ENCODE results near the gene SIPA1. TPM values are rescaled to one million over a fixed set of nuclear protein-coding genes. Genes with fewer than 3 reads are reported as not detected.

Gene SIPA1
- total RNA-seq, 2 experiments from 2014 or later, result 95.4 to 156 TPM

GRCh38 chr11:65599216-65599954, 38.5 kb upstream of the SIPA1 start:
- TF ChIP-seq CTCF (conservative IDR thresholded peaks at IDR 0.05; ENCODE audit: low read length) (no peak), EZH2phosphoT487 (IDR thresholded peaks at IDR 0.05; ENCODE audit: borderline replicate concordance, low read depth, low read length) (no peak)
- H3K9me2 ChIP-seq (ENCODE audit: insufficient read depth, low read length), result no peaks in the 10 kb centered on the region
- no peak overlapping the region for H2AFZ ChIP-seq (ENCODE audit: low read length)
- no TSS peak for BruUV-seq (replicated peaks)
- POLR2A ChIA-PET, result interaction anchor here (0.6 to 1.1 kb wide), 2 partner anchors 11 to 12 kb away, joined by 3 read pairs; no protein-coding TSS in a partner anchor
- CTCF ChIA-PET (ENCODE audit: unreplicated experiment), result no interaction called here
- no peak overlapping the region for H3K4me3 ChIP-seq (ENCODE audit: low read depth, low read length, poor library complexity, severe bottlenecking)
- peaks cover 13% of the 10 kb centered on the region for H3K4me1 ChIP-seq (ENCODE audit: insufficient read depth, low read length, poor library complexity, severe bottlenecking)
- intact Hi-C loops (cut with micrococcal nuclease; ENCODE audit: unreplicated experiment), result no loop called here
- no peaks in the 10 kb centered on the region for H4K20me1 ChIP-seq (ENCODE audit: insufficient read depth, low read length)
- no peak overlapping the region for H3K4me2 ChIP-seq (ENCODE audit: low read length)
- no peak overlapping the region for H3K27ac ChIP-seq (ENCODE audit: low read depth, low read length, poor library complexity, severe bottlenecking)
- DNase-seq (ENCODE audit: low spot score), result no peak
- no peaks in the 10 kb centered on the region for H3K79me2 ChIP-seq (ENCODE audit: insufficient read depth, low read depth, low read length)
- H3K36me3 ChIP-seq (ENCODE audit: insufficient read depth, low read length), result peaks cover 36% of the 10 kb centered on the region
- H3K9me3 ChIP-seq (ENCODE audit: low read length), result no peaks in the 10 kb centered on the region

- ChIA-PET CTCF (ENCODE audit: unreplicated experiment) (no interaction called here), POLR2A (interaction anchor here (0.6 to 1.1 kb wide), 2 partner anchors 10 to 12 kb away, joined by 3 read pairs; no protein-coding TSS in a partner anchor)
- Histone ChIP-seq H3K79me2 (ENCODE audit: insufficient read depth, low read depth, low read length) (no peaks in the 10 kb centered on the region), H3K27ac (ENCODE audit: low read depth, low read length, poor library complexity, severe bottlenecking) (no peak overlapping the region), H3K4me1 (ENCODE audit: insufficient read depth, low read length, poor library complexity, severe bottlenecking) (peaks cover 13% of the 10 kb centered on the region), H3K36me3 (ENCODE audit: insufficient read depth, low read length) (peaks cover 40% of the 10 kb centered on the region), H3K4me3 (ENCODE audit: low read depth, low read length, poor library complexity, severe bottlenecking) (no peak overlapping the region), H3K4me2 (ENCODE audit: low read length) (no peak overlapping the region), H4K20me1 (ENCODE audit: insufficient read depth, low read length) (no peaks in the 10 kb centered on the region), H2AFZ (ENCODE audit: low read length) (no peak overlapping the region), H3K9me2 (ENCODE audit: insufficient read depth, low read length) (no peaks in the 10 kb centered on the region), H3K9me3 (ENCODE audit: low read length) (no peaks in the 10 kb centered on the region)
- no peak for DNase-seq (ENCODE audit: low spot score)
- TF ChIP-seq CTCF (conservative IDR thresholded peaks at IDR 0.05; ENCODE audit: low read length), result no peak
- TF ChIP-seq EZH2phosphoT487 (IDR thresholded peaks at IDR 0.05; ENCODE audit: borderline replicate concordance, low read depth, low read length), result no peak
- intact Hi-C loops (cut with micrococcal nuclease; ENCODE audit: unreplicated experiment), result no loop called here
- no TSS peak for BruUV-seq (replicated peaks)
Measured at GRCh38 chr11:65599955-65600246, 38.0 kb upstream of the SIPA1 start.

GRCh38 chr11:65604258-65604657, 33.6 kb upstream of the SIPA1 start:
- BruUV-seq (replicated peaks), result no TSS peak
- intact Hi-C loops (cut with micrococcal nuclease; ENCODE audit: unreplicated experiment), result no loop called here

More at GRCh38 chr11:65604258-65604657, 33.6 kb upstream of the SIPA1 start:
- POLR2A ChIA-PET, result interaction anchor here (0.6 to 2.9 kb wide), 3 partner anchors 11 to 192 kb away, joined by 3 to 13 read pairs (median 6); partner anchors contain the start of gene PCNX3
- H3K9me2 ChIP-seq (ENCODE audit: insufficient read depth, low read length), result no peaks in the 10 kb centered on the region
- no peak for DNase-seq (ENCODE audit: low spot score)
- H3K4me2 ChIP-seq (ENCODE audit: low read length), result no peak overlapping the region
- no peak overlapping the region for H3K27ac ChIP-seq (ENCODE audit: low read depth, low read length, poor library complexity, severe bottlenecking)
- H3K79me2 ChIP-seq (ENCODE audit: insufficient read depth, low read depth, low read length), result no peaks in the 10 kb centered on the region
- TF ChIP-seq CTCF (conservative IDR thresholded peaks at IDR 0.05; ENCODE audit: low read length) (no peak), EZH2phosphoT487 (IDR thresholded peaks at IDR 0.05; ENCODE audit: borderline replicate concordance, low read depth, low read length) (no peak)
- H3K9me3 ChIP-seq (ENCODE audit: low read length), result no peaks in the 10 kb centered on the region
- no peak overlapping the region for H3K4me3 ChIP-seq (ENCODE audit: low read depth, low read length, poor library complexity, severe bottlenecking)
- CTCF ChIA-PET (ENCODE audit: unreplicated experiment), result interaction anchor here (0.6 kb wide), 1 partner anchor 52 kb away, joined by 3 read pairs; no protein-coding TSS in a partner anchor
- no peak overlapping the region for H2AFZ ChIP-seq (ENCODE audit: low read length)
- peaks cover 13% of the 10 kb centered on the region for H3K4me1 ChIP-seq (ENCODE audit: insufficient read depth, low read length, poor library complexity, severe bottlenecking)
- no peaks in the 10 kb centered on the region for H4K20me1 ChIP-seq (ENCODE audit: insufficient read depth, low read length)
- peaks cover 55% of the 10 kb centered on the region for H3K36me3 ChIP-seq (ENCODE audit: insufficient read depth, low read length)
